Measurements from ENCODE around the gene C12orf76. TPM values are rescaled to one million over a fixed set of nuclear protein-coding genes. Genes with fewer than 3 reads are reported as not detected.

Gene C12orf76
- total RNA-seq, 1 donor from 2014 or later = 29.3 TPM

GRCh38 chr12:109999649-109999971 lies 48.7 kb downstream of the C12orf76 start:
- Mint-ChIP-seq H3K9me3 (ENCODE audit: low read depth) (no peaks in the 10 kb centered on the region), H3K27me3 (no peaks in the 10 kb centered on the region), H3K36me3 (ENCODE audit: insufficient read depth) (peaks cover 1% of the 10 kb centered on the region), H3K27ac (peak overlapping the region; percentile 92), H3K4me3 (ENCODE audit: low read depth) (peak overlapping the region; percentile 92), H3K4me1 (ENCODE audit: low read depth) (peaks cover 18% of the 10 kb centered on the region)
- TF ChIP-seq CTCF (IDR thresholded peaks at IDR 0.05; ENCODE audit: unreplicated experiment) = no peak
- peak; percentile 12 for DNase-seq (ENCODE audit: low spot score, unreplicated experiment)

DNA sequence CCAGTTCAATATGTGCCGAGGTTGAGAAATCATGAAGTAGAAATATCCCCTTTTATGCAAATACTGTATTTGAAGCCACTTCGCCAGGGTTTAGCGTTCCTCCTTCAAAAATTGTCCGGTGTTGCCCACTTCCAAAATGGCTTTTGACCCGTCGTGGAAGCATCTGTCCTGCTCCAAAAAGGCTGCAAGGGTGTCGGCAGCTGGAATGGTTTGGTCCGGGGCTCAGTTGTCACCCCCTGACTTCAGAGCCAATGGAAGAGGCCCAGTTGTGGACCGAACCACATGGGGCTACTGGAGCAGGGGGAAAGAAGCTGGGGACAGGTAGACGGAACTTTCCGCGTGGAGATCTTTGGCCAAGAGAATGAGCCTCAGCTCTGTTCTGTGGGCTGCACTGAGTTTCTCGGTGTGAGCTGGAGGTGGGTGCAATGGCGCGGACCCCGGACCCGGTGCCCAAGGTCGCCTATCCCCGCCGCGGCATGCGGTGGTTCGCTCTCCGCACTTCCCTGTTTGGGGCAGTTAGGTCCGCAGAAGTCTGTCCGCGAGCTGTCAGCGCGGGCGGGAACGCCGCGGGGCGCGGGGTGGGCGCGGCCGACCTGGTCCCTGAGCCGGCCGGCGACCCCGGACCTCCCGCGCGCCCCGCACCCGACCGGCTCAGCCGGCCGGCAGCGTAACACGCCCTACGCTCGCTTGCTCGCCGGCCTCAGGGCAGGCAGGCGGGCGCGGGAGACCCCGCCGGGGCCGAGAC lies 49.2 kb downstream of the C12orf76 start, which contains the start of gene ANKRD13A:
Gene ANKRD13A, plus strand, starts transcription at position 527 of the 745 bp plus-strand sequence. CDS start 259 bp downstream, outside the sequence.
- Mint-ChIP-seq H3K9me3 (ENCODE audit: low read depth) (no peaks in the 10 kb centered on the region), H3K4me1 (ENCODE audit: low read depth) (peaks cover 21% of the 10 kb centered on the region), H3K27ac (peak within 1 kb of the TSS; percentile 100), H3K27me3 (no peaks in the 10 kb centered on the region), H3K36me3 (ENCODE audit: insufficient read depth) (peaks cover 1% of the 10 kb centered on the region), H3K4me3 (ENCODE audit: low read depth) (peak within 1 kb of the TSS; percentile 92)
- no peak for TF ChIP-seq CTCF (IDR thresholded peaks at IDR 0.05; ENCODE audit: unreplicated experiment)
- DNase-seq (ENCODE audit: low spot score, unreplicated experiment) = peak; percentile 69

DNA sequence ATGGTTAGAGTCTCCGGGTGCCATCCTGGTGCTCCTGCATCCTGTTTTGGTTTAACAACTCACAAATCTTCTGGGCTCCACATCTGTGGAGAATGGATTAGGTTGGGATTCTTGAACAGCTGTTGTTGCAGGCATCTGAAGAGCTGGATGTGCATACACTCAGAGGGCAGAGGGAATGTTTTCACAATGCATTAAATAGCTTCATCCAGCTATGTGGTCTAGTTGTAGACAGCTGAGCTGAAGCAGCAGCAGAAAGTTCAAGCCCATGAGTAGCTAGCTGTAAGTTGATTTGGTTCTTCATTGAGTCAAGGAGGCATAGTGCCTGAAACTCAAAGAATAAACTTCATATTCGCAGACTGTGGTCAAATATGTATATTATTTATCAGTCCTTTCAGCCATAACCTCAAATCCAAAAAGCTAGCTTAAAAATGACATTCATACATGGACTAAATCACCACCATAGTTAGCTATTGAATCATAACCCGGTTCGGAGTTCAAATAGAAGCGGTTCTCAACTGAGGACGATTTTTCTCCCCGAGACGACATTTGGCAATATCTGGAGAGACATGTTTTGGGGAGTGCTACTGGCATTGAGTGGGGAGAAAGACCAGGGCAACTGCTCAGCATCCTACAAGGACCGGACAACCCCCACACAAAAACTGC lies 50.0 kb downstream of the C12orf76 start:
- peaks cover 21% of the 10 kb centered on the region for H3K4me1 Mint-ChIP-seq (ENCODE audit: low read depth)
- no peaks in the 10 kb centered on the region for H3K27me3 Mint-ChIP-seq
- H3K4me3 Mint-ChIP-seq (ENCODE audit: low read depth) = peak overlapping the region; percentile 92
- no peaks in the 10 kb centered on the region for H3K9me3 Mint-ChIP-seq (ENCODE audit: low read depth)
- TF ChIP-seq CTCF (IDR thresholded peaks at IDR 0.05; ENCODE audit: unreplicated experiment) = no peak
- peak overlapping the region; percentile 100 for H3K27ac Mint-ChIP-seq
- DNase-seq (ENCODE audit: low spot score, unreplicated experiment) = no peak
- no peaks in the 10 kb centered on the region for H3K36me3 Mint-ChIP-seq (ENCODE audit: insufficient read depth)

DNA sequence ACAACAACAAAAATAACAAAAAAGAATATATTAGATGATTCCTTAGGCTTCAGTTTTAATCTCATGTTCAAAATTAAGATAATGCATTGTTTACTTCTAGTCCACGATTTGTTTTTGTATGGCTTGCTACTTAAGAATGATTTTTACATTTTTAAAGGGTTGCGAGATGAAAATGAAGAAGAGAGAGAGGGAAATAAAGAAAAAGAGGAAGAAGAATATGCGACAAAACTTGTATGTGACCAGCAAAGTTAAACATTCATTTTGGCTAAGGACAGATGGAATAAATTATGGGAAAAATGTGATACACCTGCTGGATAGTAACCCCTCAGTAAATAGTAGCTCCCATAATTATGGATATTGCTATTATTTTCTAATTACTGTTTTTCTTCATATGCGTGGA lies 50.9 kb downstream of the C12orf76 start:
- TF ChIP-seq CTCF (IDR thresholded peaks at IDR 0.05; ENCODE audit: unreplicated experiment) = no peak
- H3K4me1 Mint-ChIP-seq (ENCODE audit: low read depth) = peaks cover 21% of the 10 kb centered on the region
- DNase-seq (ENCODE audit: low spot score, unreplicated experiment) = no peak
- H3K27ac Mint-ChIP-seq = no peak overlapping the region
- no peaks in the 10 kb centered on the region for H3K36me3 Mint-ChIP-seq (ENCODE audit: insufficient read depth)
- peak overlapping the region; percentile 49 for H3K4me3 Mint-ChIP-seq (ENCODE audit: low read depth)
- H3K27me3 Mint-ChIP-seq = no peaks in the 10 kb centered on the region
- no peaks in the 10 kb centered on the region for H3K9me3 Mint-ChIP-seq (ENCODE audit: low read depth)

GRCh38 chr12:109996483-109996853 lies 51.9 kb downstream of the C12orf76 start:
- H3K27ac Mint-ChIP-seq = peak overlapping the region; percentile 59
- no peaks in the 10 kb centered on the region for H3K27me3 Mint-ChIP-seq
- H3K4me1 Mint-ChIP-seq (ENCODE audit: low read depth) = peaks cover 21% of the 10 kb centered on the region
- no peak for DNase-seq (ENCODE audit: low spot score, unreplicated experiment)
- no peaks in the 10 kb centered on the region for H3K9me3 Mint-ChIP-seq (ENCODE audit: low read depth)
- no peak for TF ChIP-seq CTCF (IDR thresholded peaks at IDR 0.05; ENCODE audit: unreplicated experiment)
- peaks cover under 1% of the 10 kb centered on the region for H3K36me3 Mint-ChIP-seq (ENCODE audit: insufficient read depth)
- peak overlapping the region; percentile 82 for H3K4me3 Mint-ChIP-seq (ENCODE audit: low read depth)
